ENCODE measurements around the gene SPHKAP. TPM values are rescaled to one million over a fixed set of nuclear protein-coding genes. Genes with fewer than 3 reads are reported as not detected.

The SPHKAP gene
- total RNA-seq, 6 experiments from 2014 or later: not detected

GRCh38 chr2:228063558-228063957 lies 117.9 kb downstream of the SPHKAP start:
- Histone ChIP-seq H3K36me3 (no peaks in the 10 kb centered on the region), H3K27me3 (no peaks in the 10 kb centered on the region), H3K9me3 (no peaks in the 10 kb centered on the region), H3K27ac (no peak overlapping the region), H3K4me3 (no peak overlapping the region), H3K4me1 (no peaks in the 10 kb centered on the region)
- 30% methylated on average over 1 of the region's 1 CpG for WGBS (ENCODE audit: insufficient coverage, low coverage, low lambda C conversion rate, missing lambda C conversion rate)
- ATAC-seq: no peak
- DNase-seq: no peak
- TF ChIP-seq POLR2A (IDR thresholded peaks at IDR 0.05): no peak
- no peak for TF ChIP-seq CTCF (IDR thresholded peaks at IDR 0.05)
- intact Hi-C loops (cut with DNase I): no loop called here

GRCh38 chr2:228059735-228060134 lies 121.8 kb downstream of the SPHKAP start:
- WGBS (ENCODE audit: insufficient coverage, low coverage, low lambda C conversion rate, missing lambda C conversion rate): 80% methylated on average over 2 of the region's 2 CpGs
- intact Hi-C loops (cut with DNase I): no loop called here

GRCh38 chr2:228056293-228057097 lies 125.0 kb downstream of the SPHKAP start:
- DNase-seq: no peak
- Histone ChIP-seq H3K4me3 (no peak overlapping the region), H3K27me3 (peaks cover 0 to 3% of the 10 kb centered on the region in 2 donors), H3K4me1 (no peaks in the 10 kb centered on the region), H3K27ac (no peak overlapping the region), H3K9me3 (no peaks in the 10 kb centered on the region), H3K36me3 (no peaks in the 10 kb centered on the region)
- intact Hi-C loops (cut with DNase I): no loop called here
- 45% methylated on average over 4 of the region's 4 CpGs for WGBS (ENCODE audit: insufficient coverage, low coverage, low lambda C conversion rate, missing lambda C conversion rate)
- ATAC-seq: no peak
- TF ChIP-seq POLR2A (IDR thresholded peaks at IDR 0.05): no peak
- TF ChIP-seq CTCF (IDR thresholded peaks at IDR 0.05): no peak

More at GRCh38 chr2:228059735-228060134, 121.8 kb downstream of the SPHKAP start:
- TF ChIP-seq CTCF (IDR thresholded peaks at IDR 0.05): no peak
- no peak for TF ChIP-seq POLR2A (IDR thresholded peaks at IDR 0.05)
- Histone ChIP-seq H3K27ac (no peak overlapping the region), H3K9me3 (no peaks in the 10 kb centered on the region), H3K27me3 (peaks cover 0 to 3% of the 10 kb centered on the region in 2 donors), H3K4me3 (no peak overlapping the region), H3K4me1 (no peaks in the 10 kb centered on the region), H3K36me3 (no peaks in the 10 kb centered on the region)
- no peak for DNase-seq
- no peak for ATAC-seq

GRCh38 chr2:228048838-228049490 lies 132.5 kb downstream of the SPHKAP start:
- Histone ChIP-seq H3K9me3 (no peaks in the 10 kb centered on the region), H3K36me3 (no peaks in the 10 kb centered on the region), H3K27me3 (no peaks in the 10 kb centered on the region), H3K27ac (no peak overlapping the region), H3K4me1 (no peaks in the 10 kb centered on the region), H3K4me3 (no peak overlapping the region)
- TF ChIP-seq CTCF (IDR thresholded peaks at IDR 0.05) (peak; percentile 37 to 61 (median 58)), POLR2A (IDR thresholded peaks at IDR 0.05) (no peak)
- WGBS (ENCODE audit: insufficient coverage, low coverage, low lambda C conversion rate, missing lambda C conversion rate): 14% methylated on average over 5 of the region's 5 CpGs
- intact Hi-C loops (cut with DNase I): no loop called here
- ATAC-seq (peak; percentile 94 to 97 (median 96)), DNase-seq (no peak)

All from right lobe of liver (tissue), 6 donors.